Activated CD4-positive, alpha-beta T cell treated with anti-CD3 and anti-CD28 coated beads for 48 hours (primary cell): ENCODE data around the gene RALGAPB.
"Not testable (repeated sequence)": the region's sequence is repeated elsewhere in the genome, so short reads cannot be mapped to it uniquely, and the experiment has no call there.

Experiments
- DNase-seq: peaks from one replicate; pipeline ENCODE4 v3.0.0-alpha.2; 2020

Gene RALGAPB

DNA sequence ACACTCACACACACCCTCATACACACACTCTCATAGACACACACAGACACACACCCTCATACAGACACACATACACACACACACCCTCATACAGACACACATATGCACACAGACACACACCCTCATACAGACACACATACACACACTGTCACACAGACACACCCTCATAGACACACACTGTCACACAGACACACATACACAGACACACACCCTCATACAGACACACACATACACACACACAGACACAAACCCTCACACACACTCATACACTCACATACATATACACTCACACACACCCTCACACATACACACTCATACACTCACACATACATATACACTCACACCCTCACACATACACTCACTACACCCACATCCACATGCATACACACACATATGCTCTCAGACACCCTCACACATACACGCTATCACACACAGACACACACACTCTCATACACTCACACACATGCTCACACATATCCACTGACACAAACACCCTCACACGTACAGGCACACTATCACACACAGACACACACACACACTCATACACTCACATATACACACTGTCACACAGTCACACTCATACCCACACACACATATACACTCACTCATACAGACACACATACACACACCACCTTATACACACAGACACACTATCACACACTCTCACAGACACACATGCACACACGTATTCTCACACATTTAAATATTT is 117.5 kb downstream of the RALGAPB start:
- no peak for DNase-seq

DNA sequence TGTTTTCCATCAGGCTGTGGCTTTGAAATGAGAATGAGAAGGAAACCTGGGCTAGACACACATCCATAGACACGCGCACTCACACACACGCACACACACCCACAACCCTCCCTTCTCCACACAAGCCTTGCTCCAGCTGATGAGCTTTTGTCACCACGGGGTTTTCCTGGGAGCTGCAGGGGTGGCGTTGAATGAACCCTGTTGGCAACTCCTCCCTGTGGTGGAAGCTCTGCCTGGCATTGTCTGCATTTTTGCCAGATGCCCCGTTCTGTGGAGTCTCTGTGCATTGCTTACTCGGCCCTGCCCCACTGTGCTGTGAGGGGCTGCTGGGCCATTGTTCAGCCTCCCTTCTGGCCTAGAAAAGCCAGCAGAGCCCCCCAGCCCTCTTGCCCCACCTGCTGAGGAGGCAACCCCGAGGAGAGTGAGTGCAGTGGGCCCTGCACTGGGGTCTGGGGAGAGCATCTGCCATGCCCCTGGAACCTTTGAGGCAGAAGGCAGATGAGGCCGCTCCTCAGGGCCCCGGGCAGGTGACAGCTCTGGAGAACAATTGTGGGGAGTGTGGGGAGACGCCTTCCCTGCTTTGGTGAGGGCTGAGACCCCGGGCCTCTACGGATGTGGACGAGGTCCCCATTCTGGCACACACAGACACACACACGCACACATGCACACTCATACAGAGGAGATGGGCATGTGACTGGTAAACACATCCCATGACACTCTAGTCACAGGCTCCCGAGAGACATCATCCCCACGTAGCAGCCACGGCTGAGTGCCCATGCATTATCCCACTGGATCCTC is 118.2 kb downstream of the RALGAPB start:
- no peak for DNase-seq

DNA sequence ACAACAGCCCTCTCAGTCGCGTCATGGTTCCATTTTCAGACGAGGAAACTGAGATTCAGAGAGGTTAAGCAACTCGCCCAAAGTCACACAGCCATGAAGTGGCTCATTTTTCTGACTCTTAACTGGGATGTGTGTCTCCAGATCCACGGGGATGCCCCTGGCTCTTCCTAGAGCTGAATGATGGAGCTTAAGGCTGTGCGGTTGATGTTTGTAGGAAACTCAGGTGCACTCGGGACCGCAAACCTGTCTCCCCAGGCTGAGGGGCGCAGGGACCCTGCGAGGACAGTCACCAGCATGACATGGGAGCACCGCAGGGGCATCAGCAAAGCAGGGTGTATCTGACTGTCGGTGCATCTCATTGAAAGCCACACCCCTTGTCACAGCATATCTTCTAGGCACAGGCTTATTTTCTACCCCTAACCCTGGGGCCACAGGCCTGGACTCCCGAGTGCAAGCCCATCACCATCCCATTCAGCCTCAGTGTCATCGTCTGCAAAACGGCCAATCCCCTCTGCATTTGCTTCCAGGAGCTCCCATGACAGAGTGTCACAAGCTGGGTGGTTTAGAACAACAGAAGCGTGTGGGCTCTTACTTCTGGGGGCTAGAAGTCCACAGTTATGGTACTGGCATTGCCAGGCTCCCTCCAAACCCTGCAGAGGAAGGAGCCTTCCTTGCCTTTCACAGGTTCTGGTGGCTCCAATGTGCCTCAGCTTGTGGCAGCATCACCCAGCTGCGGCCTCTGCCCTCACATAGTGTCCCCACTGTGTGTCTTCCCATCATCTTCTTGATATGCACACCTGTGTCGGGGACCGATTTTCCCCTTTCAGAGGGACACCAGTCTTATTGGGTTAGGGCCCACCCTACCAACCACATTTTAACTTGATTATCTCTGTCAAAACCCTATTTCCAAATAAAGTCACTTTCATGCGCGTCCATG is 119.1 kb downstream of the RALGAPB start:
- no peak for DNase-seq

DNA sequence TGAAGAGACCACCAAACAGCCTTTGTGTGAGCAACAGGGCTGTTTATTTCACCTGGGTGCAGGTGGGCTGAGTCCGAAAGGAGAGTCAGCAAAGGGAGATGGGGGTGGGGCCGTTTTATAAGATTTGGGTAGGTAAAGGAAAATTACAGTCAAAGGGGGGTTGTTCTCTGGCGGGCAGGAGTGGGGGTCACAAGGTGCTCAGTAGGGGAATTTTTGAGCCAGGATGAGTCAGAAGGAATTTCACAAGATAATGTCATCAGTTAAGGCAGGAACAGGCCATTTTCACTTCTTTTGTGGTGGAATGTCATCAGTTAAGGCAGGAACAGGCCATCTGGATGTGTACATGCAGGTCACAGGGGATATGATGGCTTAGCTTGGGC is 119.8 kb downstream of the RALGAPB start:
- DNase-seq = not testable (repeated sequence)

DNA sequence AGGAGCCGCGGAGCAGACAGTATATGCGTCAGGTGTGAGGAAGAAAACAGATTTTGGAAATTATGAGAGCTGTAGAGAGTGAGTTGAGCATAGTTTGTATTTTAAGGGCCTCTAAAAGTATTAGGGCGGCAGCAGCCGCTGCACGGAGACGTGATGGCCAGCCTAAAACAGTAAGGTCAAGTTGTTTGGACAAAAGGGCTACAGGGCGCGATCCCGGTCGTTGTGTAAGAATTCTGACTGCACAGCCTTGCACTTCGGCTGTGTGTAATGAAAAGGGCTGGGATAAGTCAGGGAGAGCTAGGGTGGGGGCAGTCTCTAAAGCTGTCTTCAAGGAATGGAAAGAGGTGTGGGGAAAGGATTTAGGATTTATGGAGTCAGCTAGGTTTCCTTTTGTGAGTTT is 121.6 kb downstream of the RALGAPB start:
- not testable (repeated sequence) for DNase-seq

DNA sequence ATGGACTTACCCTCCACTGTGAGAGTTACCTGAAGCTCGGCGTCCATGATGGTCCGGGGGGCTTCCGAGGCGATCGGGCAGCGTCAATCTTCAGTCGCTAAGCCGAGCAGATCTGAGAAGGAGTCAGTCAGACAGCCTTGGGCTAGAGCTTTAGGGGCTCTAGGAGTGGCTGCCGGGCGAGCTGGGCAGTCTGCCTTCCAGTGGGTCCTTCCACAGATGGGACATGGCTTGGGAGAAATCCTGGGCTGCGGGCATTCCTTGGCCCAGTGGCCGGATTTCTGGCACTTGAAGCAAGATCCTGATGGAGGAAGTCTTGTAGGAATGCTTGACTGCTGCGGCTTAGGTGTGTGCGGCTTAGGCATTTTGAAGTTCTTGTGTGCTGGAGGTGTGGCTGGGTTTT is 123.2 kb downstream of the RALGAPB start:
- not testable (repeated sequence) for DNase-seq

DNA sequence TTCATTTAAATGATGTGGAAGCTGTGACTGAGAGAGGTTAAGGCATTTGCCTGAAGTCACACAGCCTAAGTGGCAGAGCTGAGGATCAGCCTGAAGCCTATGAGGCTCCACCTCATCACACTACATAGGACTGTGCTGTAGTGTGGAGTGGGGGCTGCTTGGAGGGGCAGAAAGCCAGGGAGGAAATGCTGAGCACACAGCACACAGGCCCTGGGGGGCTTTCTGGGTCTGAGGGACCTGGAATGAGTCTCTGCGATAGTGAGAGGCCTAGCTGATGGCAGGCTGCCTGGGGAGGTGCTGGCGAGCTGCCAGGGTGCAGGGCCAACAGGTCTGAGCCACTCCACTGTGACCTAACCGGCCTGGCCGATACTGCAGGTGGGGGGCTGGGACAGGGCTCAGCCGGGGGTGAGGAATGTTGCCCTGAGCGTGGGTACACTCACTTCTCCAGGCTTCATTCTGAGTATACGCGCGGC is 126.8 kb downstream of the RALGAPB start:
- no peak for DNase-seq

DNA sequence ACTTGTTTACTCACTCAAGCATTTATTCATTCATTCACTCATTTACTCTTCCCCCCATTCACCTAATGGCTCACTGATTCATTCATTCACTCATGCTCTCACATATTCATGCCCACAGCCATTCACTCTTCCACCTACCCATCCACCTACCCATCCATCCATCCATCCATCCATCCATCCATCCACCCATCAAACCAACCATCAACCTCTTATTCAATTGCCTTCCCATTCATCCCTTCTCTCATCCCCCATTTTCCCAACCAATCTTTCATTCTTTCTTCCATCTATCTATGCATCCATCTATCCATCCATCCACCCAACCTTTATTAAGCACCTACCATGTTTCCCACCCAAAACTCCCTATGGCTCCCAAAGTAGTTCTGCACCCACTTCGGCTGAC is 127.4 kb downstream of the RALGAPB start:
- DNase-seq = no peak

DNA sequence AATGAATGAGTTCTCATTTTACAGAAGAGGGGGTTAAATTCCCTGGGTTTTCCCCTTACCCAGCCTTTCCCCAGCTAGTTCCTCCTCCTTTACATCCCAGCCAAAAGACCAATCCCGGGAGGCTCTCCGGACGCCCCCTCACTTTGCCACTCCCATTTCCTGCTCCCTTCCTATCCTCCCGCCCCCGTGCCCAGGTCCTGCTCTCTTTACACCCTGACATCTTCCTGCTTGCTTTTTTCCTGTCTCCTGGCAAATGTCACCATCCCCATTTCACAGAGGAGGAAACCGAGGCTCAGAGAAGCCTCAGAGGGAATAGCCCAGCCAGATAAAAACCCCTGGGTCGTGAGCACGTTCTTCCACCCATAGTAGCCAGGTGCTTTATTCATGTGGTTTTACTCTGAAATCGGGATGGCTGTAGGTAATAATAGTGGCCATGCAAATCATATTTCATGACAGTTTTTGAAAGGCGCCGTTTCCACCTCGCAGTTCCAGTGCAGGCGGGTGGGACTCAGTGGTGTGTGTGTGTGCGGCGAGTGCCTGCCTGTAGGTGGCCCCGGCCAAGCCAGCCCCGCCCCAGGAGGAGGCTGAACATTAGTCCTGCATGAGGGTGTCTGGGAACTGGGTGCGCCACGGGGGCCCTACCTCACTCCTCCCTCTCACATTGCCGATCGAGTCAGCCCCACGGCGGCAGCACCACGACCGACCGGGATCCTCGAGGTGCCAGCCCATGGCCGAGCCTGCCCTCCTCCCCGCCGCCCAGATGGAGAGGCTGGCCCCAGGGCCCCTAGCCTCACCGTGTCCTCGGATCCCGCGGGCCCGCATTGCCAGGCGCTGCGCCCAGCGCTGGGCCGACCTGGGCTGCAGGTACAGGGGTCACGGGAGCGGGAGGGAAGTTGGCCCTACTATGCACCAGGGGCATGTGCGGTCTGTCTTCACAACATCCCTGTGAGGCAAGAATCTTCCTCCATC is 128.9 kb downstream of the RALGAPB start, which contains the start of gene ARHGAP40:
Gene ARHGAP40, plus strand, starts transcription at position 594 of the 969 bp plus-strand sequence.
- DNase-seq = peak; percentile 53

DNA sequence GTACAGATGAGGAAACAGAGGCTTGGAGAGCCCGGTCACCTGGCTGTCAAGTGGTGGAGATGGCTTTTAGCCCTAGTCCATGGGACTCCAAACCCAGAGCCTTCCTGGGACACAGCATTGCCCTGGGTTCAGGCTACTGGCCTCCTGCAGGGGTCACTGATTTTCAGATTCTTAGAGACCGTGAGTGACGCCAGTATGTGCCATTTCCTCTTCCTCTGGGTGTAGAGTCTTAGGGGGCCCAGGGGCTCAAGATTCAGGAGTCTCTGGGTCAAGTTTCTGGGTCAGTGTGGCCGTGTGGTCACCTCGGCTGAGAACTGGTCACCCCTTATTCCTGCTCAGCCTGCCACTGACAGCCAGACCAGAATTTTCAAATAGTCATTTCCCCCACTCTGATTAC is 129.5 kb downstream of the RALGAPB start:
- no peak for DNase-seq

DNA sequence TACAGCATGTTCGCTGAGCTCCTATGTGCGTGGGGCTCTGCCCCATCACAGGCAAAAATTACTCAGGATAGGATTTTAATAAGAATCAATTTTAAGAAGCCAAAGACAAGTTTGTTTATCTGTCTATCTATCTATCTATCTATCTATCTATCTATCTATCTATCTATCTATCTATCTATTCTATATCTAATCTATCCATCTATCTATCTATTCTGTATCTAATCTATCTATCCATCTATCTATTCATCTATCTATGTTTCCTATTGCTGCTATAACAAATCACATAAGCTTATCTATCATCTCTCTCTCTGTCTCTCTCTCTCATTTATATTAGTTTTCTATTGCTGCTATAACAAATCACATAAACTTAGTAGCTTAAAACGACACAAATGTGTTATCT is 130.6 kb downstream of the RALGAPB start:
- no peak for DNase-seq

DNA sequence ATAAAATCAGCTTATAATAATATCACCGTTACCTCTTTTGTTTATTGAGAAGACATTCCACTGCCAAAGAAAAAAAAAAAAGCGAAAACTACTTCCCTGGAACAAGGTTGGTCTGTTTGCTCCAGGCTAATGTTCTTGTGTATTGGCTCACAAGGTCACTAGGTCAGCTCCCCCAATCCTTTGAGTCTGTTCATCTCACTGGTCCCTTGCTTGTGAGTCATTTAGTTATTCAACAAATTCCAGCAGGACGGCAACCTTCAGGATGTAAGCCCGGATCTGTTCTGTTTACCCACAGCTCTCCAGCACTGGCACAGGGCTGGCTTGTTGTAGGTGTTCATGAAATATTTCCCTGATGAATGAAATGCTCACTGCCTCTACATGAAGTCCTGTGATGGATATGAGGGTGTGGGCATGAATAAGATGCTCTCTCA is 132.2 kb downstream of the RALGAPB start:
- DNase-seq = no peak

DNA sequence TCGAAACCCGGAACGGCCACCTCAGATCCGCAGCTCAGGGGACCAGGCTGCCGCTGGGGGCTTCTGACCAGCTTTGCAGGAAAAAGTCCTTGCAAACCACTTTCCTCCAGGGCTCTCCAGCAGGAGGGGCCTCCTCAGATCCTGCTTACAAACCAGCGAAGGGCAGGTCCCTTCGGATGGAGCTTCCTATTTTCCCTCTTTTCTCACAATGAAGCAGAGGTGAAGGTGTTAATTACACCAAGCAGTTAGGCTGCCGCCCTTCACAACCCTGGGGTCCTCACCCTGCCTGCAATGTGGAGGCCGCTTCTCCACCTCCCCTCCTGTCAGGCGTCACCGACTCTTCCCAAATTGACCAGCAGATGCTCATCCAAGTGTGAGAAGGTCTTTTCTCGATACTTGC is 134.7 kb downstream of the RALGAPB start:
- no peak for DNase-seq

DNA sequence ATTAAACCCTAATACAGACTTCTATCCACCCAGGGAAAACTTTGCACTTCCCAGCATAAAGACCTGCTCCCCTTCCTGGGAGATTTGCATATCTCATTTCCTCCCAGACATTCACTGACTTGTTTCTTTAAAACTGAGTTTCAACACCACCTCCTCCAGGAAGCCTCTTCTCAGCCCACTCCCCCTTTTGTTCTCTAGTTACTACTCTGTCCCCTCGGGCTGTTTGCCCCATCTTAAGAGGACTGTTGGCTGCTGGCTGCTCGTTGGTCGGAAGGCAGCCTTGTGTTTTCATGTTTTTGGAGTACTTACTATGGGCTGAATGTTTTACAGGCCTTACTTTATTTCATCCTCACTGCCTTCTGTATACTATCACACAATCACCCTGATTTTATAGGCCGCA is 135.5 kb downstream of the RALGAPB start:
- no peak for DNase-seq

DNA sequence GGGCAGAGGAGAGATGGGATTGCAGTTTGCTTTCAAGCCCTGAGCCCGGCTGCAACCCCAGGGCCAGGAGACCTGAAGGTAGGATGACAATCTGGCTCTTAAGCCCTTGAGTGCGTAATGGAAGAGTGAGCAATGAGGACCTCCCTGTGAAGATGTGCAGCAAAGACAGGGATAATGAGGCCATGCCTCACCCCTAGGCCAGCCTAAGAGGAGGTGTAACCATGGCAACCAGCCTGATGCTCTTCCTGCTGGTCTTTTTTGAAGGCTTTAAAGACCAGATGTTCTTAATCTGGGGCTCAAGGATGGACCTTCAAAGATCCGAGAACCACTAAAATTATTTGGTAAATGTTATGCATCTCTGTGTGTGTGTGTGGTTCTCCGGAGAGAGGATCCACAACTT is 137.2 kb downstream of the RALGAPB start:
- DNase-seq = no peak

DNA sequence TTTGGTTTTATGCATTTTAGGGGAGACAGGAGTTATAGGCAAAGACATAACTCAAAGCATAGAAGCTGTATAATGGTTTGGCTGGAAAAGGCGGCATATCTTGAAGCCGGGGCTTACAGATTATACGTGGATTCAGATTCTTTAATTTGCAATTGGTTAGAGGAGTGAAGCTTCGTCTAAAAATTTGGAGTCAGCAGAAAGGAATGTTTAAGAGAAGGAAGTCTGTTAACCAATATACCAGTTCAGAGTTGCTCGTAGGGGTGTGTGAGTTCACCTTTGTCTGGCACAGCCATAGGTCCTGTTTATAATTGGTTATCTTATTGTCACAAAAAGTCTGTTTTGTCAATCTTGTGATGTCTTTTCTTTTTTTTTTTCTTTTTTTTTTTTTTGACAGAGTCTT is 137.9 kb downstream of the RALGAPB start:
- no peak for DNase-seq

DNA sequence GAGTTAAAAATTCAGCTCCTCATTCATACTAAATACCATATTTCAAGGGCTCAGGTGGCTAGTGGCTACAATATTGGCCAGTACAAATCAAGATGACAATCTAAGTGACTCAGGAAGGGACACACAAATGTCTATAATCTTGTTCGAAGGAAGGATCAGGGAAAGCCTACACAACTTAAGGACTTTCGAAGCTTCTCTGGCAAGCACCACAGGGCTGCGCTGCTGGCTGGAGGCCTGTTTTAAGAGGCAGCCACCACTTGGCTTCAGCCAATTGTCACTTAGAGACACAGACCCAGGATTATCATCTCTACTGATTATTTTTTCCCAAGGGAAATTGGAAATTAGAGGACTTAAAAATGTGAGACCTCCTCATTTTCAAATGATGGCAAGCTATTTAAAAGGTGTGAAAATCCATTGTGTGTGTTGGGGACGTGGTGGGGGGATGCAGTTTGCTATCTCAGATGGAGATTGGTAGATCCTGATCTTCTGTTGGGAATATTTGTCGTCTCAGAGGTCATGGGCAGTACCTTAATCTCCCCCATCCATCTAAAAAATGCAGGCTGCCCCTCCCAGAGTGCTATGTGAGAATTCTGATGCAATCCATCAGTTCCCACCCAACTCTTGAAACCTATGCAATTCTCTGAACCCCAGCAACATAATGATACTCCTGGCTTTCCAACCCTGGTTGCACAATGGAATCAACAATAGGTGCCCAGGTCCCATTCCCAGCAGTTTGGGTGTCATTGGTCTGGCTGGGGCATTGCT is 140.3 kb downstream of the RALGAPB start:
- DNase-seq = no peak

DNA sequence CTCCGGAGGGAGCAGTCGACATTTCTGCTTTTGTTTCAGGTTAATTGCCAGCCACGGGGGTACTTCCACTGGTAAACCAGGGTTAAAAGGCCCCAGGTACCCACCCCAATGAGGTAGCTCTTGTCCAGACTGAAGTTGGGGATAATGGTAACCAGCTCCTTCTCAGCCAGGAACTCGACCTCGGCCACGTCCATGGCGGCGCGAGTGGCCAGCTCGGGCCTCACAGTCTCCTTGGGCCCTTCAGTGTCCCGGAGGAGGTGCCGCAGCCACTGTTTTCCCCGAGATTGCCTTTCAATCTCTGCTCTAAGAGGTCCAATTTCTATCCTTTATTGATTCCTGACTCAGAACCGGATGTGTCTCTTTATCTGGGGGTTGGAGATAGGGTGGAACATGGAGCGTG is 142.6 kb downstream of the RALGAPB start:
- DNase-seq = no peak

DNA sequence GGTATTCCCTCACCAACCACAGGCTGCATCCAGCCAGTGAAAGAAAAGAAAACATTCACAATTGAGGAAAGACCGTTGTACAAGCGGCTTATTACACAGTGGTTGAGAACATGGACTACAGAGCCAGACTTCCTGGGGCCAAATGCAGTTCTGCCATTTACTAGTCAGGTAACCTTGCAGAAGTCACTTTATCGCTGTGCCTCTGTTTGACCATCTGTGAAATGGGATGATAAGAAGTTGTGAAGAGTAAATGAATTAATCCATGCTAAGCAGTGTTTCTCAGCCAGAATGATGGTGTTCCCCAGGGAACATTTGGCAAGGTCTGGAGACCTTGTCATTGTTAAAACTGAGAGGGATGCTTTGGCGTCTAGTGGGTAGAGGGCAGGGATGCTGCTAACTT is 143.8 kb downstream of the RALGAPB start:
- no peak for DNase-seq

DNA sequence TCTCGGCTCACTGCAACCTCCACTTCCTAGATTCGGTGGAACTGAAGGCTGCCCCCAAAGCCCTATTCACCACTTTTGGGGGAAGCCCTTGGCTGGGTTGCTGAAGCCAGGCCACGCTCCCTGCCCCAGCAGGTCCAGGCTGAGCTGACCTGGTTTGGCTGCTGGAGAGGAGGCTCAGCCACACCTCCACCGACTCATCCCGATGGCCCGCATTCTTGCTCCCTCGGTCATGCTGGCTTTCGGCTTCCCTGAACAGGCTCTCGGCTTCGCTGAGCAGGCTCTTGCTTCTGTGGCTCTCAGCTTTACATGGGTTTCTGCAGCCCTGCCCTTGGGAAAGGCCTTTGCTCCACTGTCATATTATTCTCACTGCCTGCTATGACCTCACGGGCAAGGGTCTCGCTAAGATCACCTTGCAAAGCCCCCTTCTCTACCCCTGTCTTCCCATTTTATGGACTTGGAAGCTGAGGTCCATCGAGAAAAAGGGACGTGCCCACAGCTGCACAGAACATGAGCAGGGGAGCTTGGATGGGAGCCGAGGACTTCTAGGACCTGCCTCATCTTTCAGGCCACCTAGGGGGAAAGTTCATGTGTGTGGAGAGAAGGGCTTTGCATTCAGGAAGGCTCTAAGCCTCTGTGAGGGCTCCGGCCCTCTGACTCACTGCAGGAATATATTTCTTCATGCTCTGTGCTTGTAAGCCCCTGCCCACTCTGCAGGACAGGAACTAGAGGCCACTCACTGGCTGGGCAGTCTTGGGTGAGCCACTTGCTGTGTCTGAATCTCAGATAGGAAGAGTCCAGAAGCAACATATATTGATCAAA is 144.6 kb downstream of the RALGAPB start:
- no peak for DNase-seq
